ENCODE results near the gene PIK3CG. TPM values are rescaled to one million over a fixed set of nuclear protein-coding genes. Genes with fewer than 3 reads are reported as not detected.
"Not testable (repeated sequence)": the region's sequence is repeated elsewhere in the genome, so short reads cannot be mapped to it uniquely, and the experiment has no call there.

The PIK3CG gene
- total RNA-seq, 1 donor from 2014 or later, result 5.2 TPM

DNA sequence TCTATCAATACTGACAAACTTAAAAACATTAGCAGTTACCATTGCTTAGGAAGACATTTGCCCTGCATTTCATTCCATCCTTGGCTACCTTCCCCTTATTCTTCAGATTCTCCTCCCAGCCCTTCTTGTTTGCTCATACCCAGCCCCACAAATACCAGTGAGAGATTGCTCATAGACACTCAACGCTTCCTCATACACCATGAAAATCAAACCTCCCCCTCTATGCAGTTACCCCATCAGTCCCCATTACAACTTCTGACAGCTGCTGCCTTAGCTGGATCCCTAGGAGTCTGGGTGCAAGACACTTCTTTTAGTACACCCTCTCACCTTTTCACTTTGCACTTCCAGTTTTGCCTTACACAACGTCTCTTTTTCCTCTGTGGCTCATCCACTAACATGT is 28.3 kb upstream of the PIK3CG start:
- Histone ChIP-seq H3K9me3 (ENCODE audit: control insufficient read depth in 3 of 3, low read length in 3 of 3) (no peaks in the 10 kb centered on the region), H3K27me3 (ENCODE audit: control insufficient read depth in 3 of 3, insufficient read depth in 3 of 3, low read length in 3 of 3) (no peaks in the 10 kb centered on the region), H3K27ac (ENCODE audit: low read depth, low read length) (no peak overlapping the region), H3K9ac (ENCODE audit: low read depth in 1 of 3, low read length in 3 of 3) (no peak overlapping the region), H3K4me3 (ENCODE audit: low read length in 3 of 3) (no peak overlapping the region), H3K4me1 (ENCODE audit: control insufficient read depth in 3 of 3, insufficient read depth in 3 of 3, low read length in 3 of 3) (peaks cover 0 to under 1% (median 0%) of the 10 kb centered on the region in 3 donors), H3K36me3 (ENCODE audit: control insufficient read depth in 3 of 3, insufficient read depth in 3 of 3, low read length in 3 of 3) (no peaks in the 10 kb centered on the region)

DNA sequence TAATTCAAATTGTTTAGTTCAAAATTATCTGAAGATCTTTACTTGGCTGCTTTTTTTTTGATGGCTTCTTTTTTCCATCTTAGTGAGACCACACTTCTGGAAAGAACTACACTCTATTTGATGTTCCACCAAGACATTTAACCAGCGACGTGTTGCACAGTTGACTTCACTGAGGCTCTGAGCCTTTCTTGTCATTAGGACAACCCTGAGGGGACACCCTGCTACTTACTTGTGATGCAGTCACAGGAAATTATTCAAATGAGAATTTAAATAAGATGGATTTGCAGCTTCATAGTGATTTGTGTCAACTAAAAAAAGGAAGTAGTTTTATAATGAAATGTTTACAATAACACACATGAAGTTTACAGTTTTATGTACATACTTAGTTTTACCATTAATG is 25.6 kb upstream of the PIK3CG start:
- Histone ChIP-seq H3K4me3 (ENCODE audit: low read length in 3 of 3) (no peak overlapping the region), H3K36me3 (ENCODE audit: control insufficient read depth in 3 of 3, insufficient read depth in 3 of 3, low read length in 3 of 3) (no peaks in the 10 kb centered on the region), H3K27ac (ENCODE audit: low read depth, low read length) (no peak overlapping the region), H3K9me3 (ENCODE audit: control insufficient read depth in 3 of 3, low read length in 3 of 3) (no peaks in the 10 kb centered on the region), H3K9ac (ENCODE audit: low read depth in 1 of 3, low read length in 3 of 3) (no peak overlapping the region), H3K27me3 (ENCODE audit: control insufficient read depth in 3 of 3, insufficient read depth in 3 of 3, low read length in 3 of 3) (no peaks in the 10 kb centered on the region), H3K4me1 (ENCODE audit: control insufficient read depth in 3 of 3, insufficient read depth in 3 of 3, low read length in 3 of 3) (peaks cover 0 to 3% (median 0%) of the 10 kb centered on the region in 3 donors)

DNA sequence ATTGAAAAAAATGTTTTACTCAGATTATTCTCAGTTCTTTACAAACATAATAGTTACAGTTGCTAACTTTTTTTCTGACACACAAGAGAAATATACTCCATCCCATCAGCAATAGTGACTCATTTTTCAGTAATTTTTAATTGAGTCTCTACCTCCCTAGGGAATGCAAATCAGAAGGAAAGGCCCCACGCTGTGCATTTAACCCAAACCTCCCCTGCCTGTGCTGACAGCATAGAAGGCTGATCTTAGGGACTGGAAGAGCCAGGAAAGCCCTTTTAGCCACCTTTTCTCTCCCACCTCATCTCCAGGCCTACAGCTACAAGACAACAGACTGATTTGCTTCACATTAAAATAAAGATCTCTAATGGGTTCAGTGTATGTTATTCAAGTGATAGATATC is 24.7 kb upstream of the PIK3CG start:
- Histone ChIP-seq H3K27me3 (ENCODE audit: control insufficient read depth in 3 of 3, insufficient read depth in 3 of 3, low read length in 3 of 3) (no peaks in the 10 kb centered on the region), H3K4me1 (ENCODE audit: control insufficient read depth in 3 of 3, insufficient read depth in 3 of 3, low read length in 3 of 3) (peaks cover 0 to 3% (median 0%) of the 10 kb centered on the region in 3 donors), H3K4me3 (ENCODE audit: low read length in 3 of 3) (no peak overlapping the region), H3K36me3 (ENCODE audit: control insufficient read depth in 3 of 3, insufficient read depth in 3 of 3, low read length in 3 of 3) (no peaks in the 10 kb centered on the region), H3K27ac (ENCODE audit: low read depth, low read length) (no peak overlapping the region), H3K9me3 (ENCODE audit: control insufficient read depth in 3 of 3, low read length in 3 of 3) (no peaks in the 10 kb centered on the region), H3K9ac (ENCODE audit: low read depth in 1 of 3, low read length in 3 of 3) (no peak overlapping the region)

DNA sequence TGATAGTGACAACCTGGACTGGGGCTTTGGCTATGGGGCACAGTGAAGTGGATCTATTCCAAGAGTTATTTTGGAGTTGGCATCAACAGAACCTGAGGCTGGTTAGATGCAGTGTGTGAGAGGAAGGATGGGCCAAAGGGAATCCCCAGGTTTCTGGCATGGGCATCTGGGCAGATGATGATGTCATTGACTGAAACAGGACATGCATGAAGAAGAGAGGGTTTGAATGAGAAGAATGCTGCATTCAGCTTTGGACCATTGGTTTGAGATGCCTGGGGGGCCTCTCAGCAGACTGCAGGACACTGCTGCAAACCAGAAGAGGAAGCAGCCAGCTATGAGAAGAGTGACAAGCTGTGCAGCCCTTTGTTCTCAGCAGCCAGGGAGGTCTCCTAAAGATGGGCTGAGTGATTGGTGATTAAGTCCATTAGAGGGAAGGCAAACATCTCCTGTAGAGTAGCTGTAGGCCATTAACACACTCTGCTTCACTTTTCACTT is 23.1 kb upstream of the PIK3CG start:
- Histone ChIP-seq H3K27ac (ENCODE audit: low read depth, low read length) (no peak overlapping the region), H3K9me3 (ENCODE audit: control insufficient read depth in 3 of 3, low read length in 3 of 3) (no peaks in the 10 kb centered on the region), H3K27me3 (ENCODE audit: control insufficient read depth in 3 of 3, insufficient read depth in 3 of 3, low read length in 3 of 3) (no peaks in the 10 kb centered on the region), H3K36me3 (ENCODE audit: control insufficient read depth in 3 of 3, insufficient read depth in 3 of 3, low read length in 3 of 3) (no peaks in the 10 kb centered on the region), H3K9ac (ENCODE audit: low read depth in 1 of 3, low read length in 3 of 3) (no peak overlapping the region), H3K4me1 (ENCODE audit: control insufficient read depth in 3 of 3, insufficient read depth in 3 of 3, low read length in 3 of 3) (peaks cover 0 to 3% (median 0%) of the 10 kb centered on the region in 3 donors), H3K4me3 (ENCODE audit: low read length in 3 of 3) (no peak overlapping the region)

DNA sequence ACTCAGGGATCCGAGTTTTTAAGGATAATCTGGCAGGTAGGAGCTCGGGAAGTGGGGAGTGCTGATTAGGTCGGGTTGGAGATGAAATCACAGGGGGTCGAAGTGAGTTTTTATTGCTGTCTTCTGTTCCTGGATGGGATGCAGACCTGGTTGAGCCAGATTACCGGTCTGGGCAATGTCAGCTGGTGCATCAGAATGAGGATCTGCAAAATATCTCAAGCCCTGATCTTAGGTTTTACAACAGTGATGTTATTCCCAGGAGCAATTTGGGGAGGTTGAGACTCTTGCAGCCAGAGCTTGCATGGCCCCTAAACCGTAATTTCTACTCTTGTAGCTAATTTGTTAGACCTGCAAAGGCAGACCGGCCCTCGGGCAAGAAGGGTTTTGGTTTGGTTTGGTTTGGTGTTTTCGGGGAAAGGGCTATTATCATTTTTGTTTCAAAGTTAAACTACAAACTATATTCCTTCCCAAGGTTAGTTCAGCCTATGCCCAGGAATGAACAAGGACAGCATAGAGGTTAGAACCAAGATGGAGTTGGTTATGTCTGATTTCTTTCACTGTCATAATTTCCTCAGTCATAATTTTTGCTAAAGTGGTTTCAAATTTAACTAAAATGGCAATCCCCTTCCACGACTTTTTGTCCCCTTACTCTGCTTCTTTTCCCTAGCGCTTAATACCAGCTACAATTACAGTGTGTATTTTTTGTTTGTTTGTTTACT is 20.6 kb upstream of the PIK3CG start:
- Histone ChIP-seq H3K36me3 (ENCODE audit: control insufficient read depth in 3 of 3, insufficient read depth in 3 of 3, low read length in 3 of 3) (no peaks in the 10 kb centered on the region), H3K4me1 (ENCODE audit: control insufficient read depth in 3 of 3, insufficient read depth in 3 of 3, low read length in 3 of 3) (peaks cover 0 to 3% (median 0%) of the 10 kb centered on the region in 3 donors), H3K9me3 (ENCODE audit: control insufficient read depth in 3 of 3, low read length in 3 of 3) (no peaks in the 10 kb centered on the region), H3K27ac (ENCODE audit: low read depth, low read length) (no peak overlapping the region), H3K4me3 (ENCODE audit: low read length in 3 of 3) (no peak overlapping the region), H3K27me3 (ENCODE audit: control insufficient read depth in 3 of 3, insufficient read depth in 3 of 3, low read length in 3 of 3) (no peaks in the 10 kb centered on the region), H3K9ac (ENCODE audit: low read depth in 1 of 3, low read length in 3 of 3) (no peak overlapping the region)

DNA sequence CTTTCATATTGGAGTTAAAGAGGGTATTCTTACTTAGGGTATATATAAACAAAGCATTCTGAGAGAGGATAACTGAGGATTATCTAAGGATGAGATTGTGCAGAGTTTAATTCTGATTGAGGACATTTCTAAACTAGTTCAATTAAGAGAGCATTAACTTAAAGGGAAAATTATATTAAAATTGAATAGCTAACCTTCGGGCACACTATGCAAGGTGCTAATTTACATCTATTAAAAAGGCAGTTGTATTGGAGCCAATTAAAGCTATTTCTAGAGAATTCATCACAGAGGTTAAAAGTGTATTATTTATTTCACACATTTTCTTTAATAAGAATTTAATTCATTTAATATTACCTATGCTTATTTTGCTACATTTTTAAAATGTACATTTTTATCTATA is 17.0 kb upstream of the PIK3CG start:
- H3K27ac ChIP-seq (ENCODE audit: low read depth, low read length), result no peak overlapping the region
- no peak overlapping the region for H3K4me3 ChIP-seq (ENCODE audit: low read length in 3 of 3)
- no peaks in the 10 kb centered on the region for H3K36me3 ChIP-seq (ENCODE audit: control insufficient read depth in 3 of 3, insufficient read depth in 3 of 3, low read length in 3 of 3)
- no peak overlapping the region for H3K9ac ChIP-seq (ENCODE audit: low read depth in 1 of 3, low read length in 3 of 3)
- no peaks in the 10 kb centered on the region for H3K4me1 ChIP-seq (ENCODE audit: control insufficient read depth in 3 of 3, insufficient read depth in 3 of 3, low read length in 3 of 3)
- H3K27me3 ChIP-seq (ENCODE audit: control insufficient read depth in 3 of 3, insufficient read depth in 3 of 3, low read length in 3 of 3), result no peaks in the 10 kb centered on the region
- H3K9me3 ChIP-seq (ENCODE audit: control insufficient read depth in 3 of 3, low read length in 3 of 3), result no peaks in the 10 kb centered on the region

DNA sequence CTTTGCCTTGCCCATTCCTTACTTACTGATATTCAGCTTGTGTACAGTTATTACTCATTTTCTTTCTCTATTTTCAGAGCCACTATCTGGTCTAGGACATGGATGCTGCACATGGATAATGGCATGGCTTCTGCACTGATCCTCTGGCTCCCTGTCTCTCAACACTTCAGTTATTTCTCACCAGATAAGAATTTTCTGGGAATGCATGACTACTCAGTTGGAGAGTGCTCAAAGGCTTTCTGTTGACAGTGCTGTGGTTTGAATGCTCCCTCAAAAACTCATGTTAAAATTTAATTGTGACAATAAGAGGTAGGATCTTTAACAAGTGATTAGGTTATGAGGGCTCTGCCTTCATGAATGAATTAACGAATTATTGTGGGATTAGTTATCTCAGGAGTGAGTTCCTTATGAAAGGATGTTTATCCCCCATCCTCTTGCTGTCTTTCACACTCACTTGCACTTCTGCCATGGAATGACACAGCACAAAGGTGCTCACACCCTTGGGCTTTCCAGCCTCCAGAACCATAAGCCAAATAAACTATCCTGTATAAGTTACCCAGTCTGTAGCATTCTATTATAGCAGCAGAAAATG is 16.1 kb upstream of the PIK3CG start:
- Histone ChIP-seq H3K4me3 (ENCODE audit: low read length in 3 of 3) (no peak overlapping the region), H3K9me3 (ENCODE audit: control insufficient read depth in 3 of 3, low read length in 3 of 3) (no peaks in the 10 kb centered on the region), H3K4me1 (ENCODE audit: control insufficient read depth in 3 of 3, insufficient read depth in 3 of 3, low read length in 3 of 3) (no peaks in the 10 kb centered on the region), H3K36me3 (ENCODE audit: control insufficient read depth in 3 of 3, insufficient read depth in 3 of 3, low read length in 3 of 3) (no peaks in the 10 kb centered on the region), H3K27me3 (ENCODE audit: control insufficient read depth in 3 of 3, insufficient read depth in 3 of 3, low read length in 3 of 3) (no peaks in the 10 kb centered on the region), H3K27ac (ENCODE audit: low read depth, low read length) (no peak overlapping the region), H3K9ac (ENCODE audit: low read depth in 1 of 3, low read length in 3 of 3) (no peak overlapping the region)

DNA sequence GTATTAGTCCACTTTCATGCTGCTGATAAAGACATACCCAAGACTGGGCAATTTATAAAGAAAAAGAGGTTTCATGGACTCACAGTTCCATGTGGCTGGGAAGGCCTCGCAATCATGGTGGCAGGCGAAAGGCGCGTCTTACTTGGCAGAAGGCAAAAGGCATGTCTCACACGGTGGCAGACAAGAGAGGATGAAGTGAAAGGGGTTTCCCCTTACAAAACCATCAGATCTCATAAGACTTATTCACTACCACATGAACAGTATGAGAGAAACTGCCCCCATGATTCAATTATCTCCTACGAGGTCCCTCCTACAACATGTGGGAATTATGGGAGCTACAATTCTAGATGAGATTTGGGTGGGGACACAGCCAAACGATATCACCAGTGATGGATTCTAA is 13.4 kb upstream of the PIK3CG start:
- not testable (repeated sequence) for H3K4me3 ChIP-seq (ENCODE audit: low read length in 3 of 3); H3K9me3 ChIP-seq (ENCODE audit: control insufficient read depth in 3 of 3, low read length in 3 of 3); H3K27ac ChIP-seq (ENCODE audit: low read depth, low read length); H3K36me3 ChIP-seq (ENCODE audit: control insufficient read depth in 3 of 3, insufficient read depth in 3 of 3, low read length in 3 of 3); H3K4me1 ChIP-seq (ENCODE audit: control insufficient read depth in 3 of 3, insufficient read depth in 3 of 3, low read length in 3 of 3); H3K9ac ChIP-seq (ENCODE audit: low read depth in 1 of 3, low read length in 3 of 3); H3K27me3 ChIP-seq (ENCODE audit: control insufficient read depth in 3 of 3, insufficient read depth in 3 of 3, low read length in 3 of 3)

DNA sequence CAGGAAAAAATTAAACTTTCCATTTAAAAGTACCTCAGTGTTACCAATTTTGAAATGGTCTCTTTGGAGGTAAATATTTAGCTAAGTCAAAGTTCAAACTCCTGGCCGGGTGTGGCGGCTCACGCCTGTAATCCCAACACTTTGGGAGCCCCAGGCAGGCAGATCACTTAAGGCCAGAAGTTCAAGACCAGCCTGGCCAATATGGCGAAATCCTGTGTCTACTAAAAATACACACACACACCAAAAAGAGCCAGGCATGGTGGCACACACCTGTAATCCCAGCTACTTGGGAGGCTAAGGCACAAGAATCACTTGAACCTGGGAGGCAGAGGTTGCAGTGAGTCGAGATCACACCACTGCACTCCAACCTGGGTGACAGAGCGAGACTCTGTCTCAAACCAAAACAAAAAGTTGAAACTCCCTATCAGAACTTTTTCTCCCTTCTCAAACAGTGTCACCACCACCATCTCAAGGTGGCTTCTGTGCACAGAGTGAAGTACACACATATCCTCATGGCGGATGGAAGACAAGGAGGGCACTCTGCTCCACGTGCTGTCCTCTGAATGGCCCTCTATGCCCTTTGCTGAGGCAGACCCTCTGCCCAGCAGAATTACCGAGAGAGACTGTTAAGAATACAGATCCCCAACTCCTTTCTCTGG is 11.7 kb upstream of the PIK3CG start:
- H3K36me3 ChIP-seq (ENCODE audit: control insufficient read depth in 3 of 3, insufficient read depth in 3 of 3, low read length in 3 of 3), result no peaks in the 10 kb centered on the region
- H3K9me3 ChIP-seq (ENCODE audit: control insufficient read depth in 3 of 3, low read length in 3 of 3), result no peaks in the 10 kb centered on the region

DNA sequence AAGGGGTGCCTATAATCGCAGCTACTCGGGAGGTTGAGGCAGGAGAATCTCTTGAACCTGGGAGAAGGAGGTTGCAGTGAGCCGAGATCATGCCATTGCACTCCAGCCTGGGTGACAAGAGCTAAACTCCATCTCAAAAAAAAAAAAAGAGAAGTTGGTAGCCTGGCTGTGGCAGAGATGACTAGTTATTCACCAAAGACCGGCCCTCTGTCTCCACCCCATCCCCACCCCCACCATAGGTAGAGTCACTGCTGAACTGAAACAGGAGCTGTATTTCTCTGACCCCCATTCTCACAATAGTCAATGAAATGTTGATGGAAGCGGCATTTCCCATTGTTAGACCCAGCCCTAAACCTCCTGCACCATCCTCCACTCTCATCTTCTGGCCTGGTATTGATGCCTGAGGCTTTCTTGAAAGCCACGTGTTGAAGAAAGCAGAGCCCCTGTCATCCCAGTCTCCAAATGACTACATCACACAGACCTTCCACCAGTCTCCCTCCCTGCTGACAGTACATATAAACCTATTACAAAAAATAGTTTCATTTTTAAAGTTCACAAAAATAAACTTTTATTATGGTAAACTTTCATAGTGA is 9.4 kb upstream of the PIK3CG start:
- no peaks in the 10 kb centered on the region for H3K27me3 ChIP-seq (ENCODE audit: control insufficient read depth in 3 of 3, insufficient read depth in 3 of 3, low read length in 3 of 3)
- no peak overlapping the region for H3K4me3 ChIP-seq (ENCODE audit: low read length in 3 of 3)
- H3K27ac ChIP-seq (ENCODE audit: low read depth, low read length), result no peak overlapping the region
- no peaks in the 10 kb centered on the region for H3K36me3 ChIP-seq (ENCODE audit: control insufficient read depth in 3 of 3, insufficient read depth in 3 of 3, low read length in 3 of 3)
- no peak overlapping the region for H3K9ac ChIP-seq (ENCODE audit: low read depth in 1 of 3, low read length in 3 of 3)
- no peaks in the 10 kb centered on the region for H3K9me3 ChIP-seq (ENCODE audit: control insufficient read depth in 3 of 3, low read length in 3 of 3)
- peaks cover 0 to 5% (median 2%) of the 10 kb centered on the region in 3 donors for H3K4me1 ChIP-seq (ENCODE audit: control insufficient read depth in 3 of 3, insufficient read depth in 3 of 3, low read length in 3 of 3)

More for the DNA sequence above, 11.7 kb upstream of the PIK3CG start:
- Histone ChIP-seq H3K27me3 (ENCODE audit: control insufficient read depth in 3 of 3, insufficient read depth in 3 of 3, low read length in 3 of 3) (no peaks in the 10 kb centered on the region), H3K4me1 (ENCODE audit: control insufficient read depth in 3 of 3, insufficient read depth in 3 of 3, low read length in 3 of 3) (no peaks in the 10 kb centered on the region), H3K27ac (ENCODE audit: low read depth, low read length) (no peak overlapping the region), H3K9ac (ENCODE audit: low read depth in 1 of 3, low read length in 3 of 3) (no peak overlapping the region), H3K4me3 (ENCODE audit: low read length in 3 of 3) (no peak overlapping the region)
